Retinal pigment epithelial cell (primary cell): ENCODE measurements around the gene ATP9A.

Experiments used
- DNase-seq: peaks from one replicate; pipeline ENCODE4 v3.0.0-alpha.2; 2010; ENCODE audit warnings: low read depth
- H3K4me3 ChIP-seq: 2 replicates; pipeline ENCODE4 v1.5.1; 2011; ENCODE audit warnings: mild to moderate bottlenecking, low read length, control low read depth, moderate library complexity
- TF ChIP-seq, protein P1 (sequence below): conservative IDR thresholded peaks from 2 replicates; pipeline ENCODE4 v1.5.1; 2011; ENCODE audit warnings: low read depth, low read length, control low read depth, inconsistent platforms

The ATP9A gene

DNA sequence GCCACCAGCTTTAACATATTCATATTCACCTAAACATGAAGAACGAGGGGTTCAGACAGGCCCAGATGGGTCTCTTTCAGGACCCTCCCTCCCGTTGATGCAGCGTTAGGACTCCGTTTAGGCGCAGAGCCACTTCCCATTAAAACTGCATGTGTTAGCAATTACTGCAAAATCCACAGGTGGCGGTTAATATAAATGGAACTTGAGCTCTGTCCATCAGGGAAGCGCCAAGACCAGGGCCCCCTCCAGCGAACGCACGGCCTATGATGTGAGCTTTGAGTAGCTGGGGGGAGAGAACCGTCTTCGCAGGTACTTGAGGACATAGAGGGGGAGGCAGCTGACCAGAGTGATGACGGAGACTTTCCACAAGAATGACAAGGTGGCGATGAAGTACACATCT is 167.2 kb downstream of the ATP9A start:
- H3K4me3 ChIP-seq, result no peak overlapping the region
- no peak for DNase-seq
- TF ChIP-seq, protein P1, sequence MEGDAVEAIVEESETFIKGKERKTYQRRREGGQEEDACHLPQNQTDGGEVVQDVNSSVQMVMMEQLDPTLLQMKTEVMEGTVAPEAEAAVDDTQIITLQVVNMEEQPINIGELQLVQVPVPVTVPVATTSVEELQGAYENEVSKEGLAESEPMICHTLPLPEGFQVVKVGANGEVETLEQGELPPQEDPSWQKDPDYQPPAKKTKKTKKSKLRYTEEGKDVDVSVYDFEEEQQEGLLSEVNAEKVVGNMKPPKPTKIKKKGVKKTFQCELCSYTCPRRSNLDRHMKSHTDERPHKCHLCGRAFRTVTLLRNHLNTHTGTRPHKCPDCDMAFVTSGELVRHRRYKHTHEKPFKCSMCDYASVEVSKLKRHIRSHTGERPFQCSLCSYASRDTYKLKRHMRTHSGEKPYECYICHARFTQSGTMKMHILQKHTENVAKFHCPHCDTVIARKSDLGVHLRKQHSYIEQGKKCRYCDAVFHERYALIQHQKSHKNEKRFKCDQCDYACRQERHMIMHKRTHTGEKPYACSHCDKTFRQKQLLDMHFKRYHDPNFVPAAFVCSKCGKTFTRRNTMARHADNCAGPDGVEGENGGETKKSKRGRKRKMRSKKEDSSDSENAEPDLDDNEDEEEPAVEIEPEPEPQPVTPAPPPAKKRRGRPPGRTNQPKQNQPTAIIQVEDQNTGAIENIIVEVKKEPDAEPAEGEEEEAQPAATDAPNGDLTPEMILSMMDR, result no peak

DNA sequence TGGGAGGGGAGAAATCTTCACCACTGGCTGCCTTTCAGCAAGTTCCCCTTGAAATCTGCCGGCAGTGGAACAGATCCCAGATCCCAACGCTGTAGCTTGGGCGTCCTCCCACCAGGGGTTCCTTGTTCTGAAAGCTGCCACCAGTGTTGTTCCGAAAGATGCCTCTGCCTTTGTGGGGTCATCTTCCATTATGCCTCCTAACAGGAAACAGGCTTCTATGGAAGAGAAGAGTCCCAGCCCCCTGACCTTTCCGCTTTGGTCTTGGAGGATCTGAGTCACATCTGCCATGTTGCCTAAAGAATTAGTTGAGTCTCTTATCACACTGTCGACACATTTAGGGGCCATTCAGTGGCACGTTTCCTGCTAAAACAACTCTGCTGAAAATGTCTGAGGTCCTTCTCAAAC is 168.2 kb downstream of the ATP9A start:
- no peak overlapping the region for H3K4me3 ChIP-seq
- no peak for DNase-seq
- TF ChIP-seq, protein P1, result no peak

DNA sequence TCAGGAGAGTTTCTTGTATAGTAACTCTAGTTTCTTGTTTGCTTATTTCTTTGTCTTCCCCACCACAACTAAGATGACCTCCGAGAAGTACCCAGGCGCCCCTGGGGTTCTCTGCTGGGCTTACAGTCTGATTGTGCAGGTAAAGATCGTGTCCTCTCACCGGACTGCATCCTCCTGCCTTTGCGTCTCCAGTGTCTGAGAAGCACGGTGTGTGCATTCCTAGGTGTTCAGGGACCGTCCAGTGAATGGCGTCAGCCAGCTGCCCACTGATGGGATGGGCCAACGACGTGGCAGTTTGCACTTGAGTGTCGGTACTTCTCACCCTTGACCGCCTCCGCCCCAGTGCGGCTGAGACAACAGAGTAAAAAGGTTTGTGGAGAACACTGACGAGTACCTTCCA is 169.6 kb downstream of the ATP9A start:
- TF ChIP-seq, protein P1, result no peak
- no peak for DNase-seq
- H3K4me3 ChIP-seq, result no peak overlapping the region

DNA sequence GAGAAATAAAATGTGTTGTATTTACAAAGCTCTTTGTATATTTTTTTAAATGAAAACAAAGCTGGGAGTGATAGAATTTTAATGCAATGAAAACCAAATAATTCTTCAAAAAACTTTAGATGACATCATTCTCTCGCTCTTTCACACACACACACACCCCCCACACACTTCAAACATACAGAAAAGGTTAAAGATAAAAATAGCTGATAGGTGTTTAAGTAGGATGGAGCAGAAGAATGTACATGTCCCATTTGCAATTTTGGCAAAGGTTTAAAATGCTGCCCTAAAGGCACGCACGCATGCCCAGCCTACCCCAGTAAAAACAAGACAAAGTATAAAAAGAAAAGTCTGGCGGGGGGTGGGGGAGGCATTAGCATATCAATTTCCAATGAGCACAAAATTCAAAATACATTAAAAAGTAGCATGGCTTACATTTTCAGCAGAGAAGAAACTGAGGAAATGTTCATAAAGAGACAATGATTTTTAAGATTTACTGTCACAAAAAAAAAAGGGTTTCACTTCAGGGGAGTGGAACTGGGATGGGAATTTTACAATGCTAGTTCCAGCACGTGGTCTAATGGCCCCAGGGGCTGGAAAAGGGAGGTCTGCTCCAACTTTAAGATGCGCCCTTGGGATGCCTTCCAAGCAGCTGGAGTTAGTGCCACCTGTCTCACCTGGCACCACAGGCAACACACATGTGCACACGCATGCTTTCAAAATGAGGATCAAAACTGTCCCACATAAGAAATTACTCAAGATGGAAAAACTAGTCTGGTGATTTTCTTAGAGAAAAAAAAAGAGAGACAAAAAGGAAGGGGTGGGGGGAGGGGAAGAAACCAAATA is 170.6 kb downstream of the ATP9A start:
- TF ChIP-seq, protein P1, result no peak
- no peak for DNase-seq

DNA sequence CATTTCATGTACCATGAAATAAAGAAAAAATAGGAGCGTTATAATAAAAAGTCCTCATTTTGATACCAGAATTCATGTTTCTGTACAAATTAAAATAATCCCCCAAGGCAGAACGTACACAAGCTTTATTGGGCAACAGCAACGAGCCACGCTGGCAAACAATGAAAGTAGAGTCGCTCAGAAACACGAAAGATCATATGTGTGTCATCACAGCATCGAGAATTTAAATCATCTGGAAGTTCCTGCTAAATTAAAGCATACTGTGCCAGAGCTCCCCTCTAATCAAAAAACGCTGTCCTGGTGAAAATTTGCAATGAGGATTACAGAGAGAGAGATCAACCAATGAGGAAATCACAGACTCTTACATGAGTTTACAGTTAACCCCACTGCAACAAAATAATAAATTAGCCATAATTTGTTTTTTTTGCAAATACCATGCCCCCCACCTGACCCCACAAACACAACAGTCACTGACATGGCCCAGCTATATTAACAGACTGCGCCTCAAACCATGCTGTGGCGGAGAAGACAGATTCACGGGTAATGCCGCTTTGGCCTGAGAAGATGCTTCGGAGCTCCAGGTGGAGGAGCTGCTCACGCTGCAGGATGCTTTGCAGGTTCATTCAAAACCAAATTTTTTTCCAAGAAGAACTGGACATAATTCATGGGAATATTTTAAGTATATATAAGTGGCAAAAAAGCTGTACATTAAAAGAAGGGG is 171.4 kb downstream of the ATP9A start:
- H3K4me3 ChIP-seq, result no peak overlapping the region
- DNase-seq, result no peak
- TF ChIP-seq, protein P1, result no peak

More for the DNA sequence above, 170.6 kb downstream of the ATP9A start:
- H3K4me3 ChIP-seq, result no peak overlapping the region

DNA sequence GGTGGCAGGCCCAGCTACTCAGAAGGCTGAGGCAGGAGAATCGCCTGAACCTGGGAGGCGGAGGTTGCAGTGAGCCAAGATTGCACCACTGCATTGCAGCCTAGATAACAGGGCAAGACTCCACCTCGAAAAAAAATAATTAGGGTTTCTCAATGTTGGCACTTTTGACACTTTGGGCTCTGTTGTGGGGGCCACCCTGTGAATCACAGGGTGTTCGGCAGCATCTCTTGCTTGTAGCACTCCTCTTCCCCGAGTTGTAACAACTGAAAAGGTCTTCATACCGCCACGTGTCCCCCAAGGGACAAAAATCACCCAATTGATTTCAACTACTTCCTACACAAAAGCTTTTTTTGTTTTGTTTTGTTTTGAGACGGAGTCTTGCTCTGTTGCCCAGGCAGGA is 172.4 kb downstream of the ATP9A start:
- H3K4me3 ChIP-seq, result no peak overlapping the region
- no peak for DNase-seq
- TF ChIP-seq, protein P1, result no peak
